Esophagus squamous epithelium (tissue), 4 donors: ENCODE data around the gene RNF157.

Source experiments
- POLR2A ChIP-seq, 4 donors: fragments of 450-650 bp; IDR thresholded peaks; one replicate each; pipeline ENCODE4 v1.6.1; 2017; ENCODE audit warnings: antibody characterized with exemption in 4 of 4, mild to moderate bottlenecking in 4 of 4, moderate library complexity in 3 of 4
- TF ChIP-seq, protein P1 (sequence below), 6 experiments: fragments of 450-650 bp in 4 of 6; fragments of 200-600 bp in 2 of 6; sonication (generic) in 2 of 6; IDR thresholded peaks; one replicate each; pipeline ENCODE4 v1.5.1; 2016 to 2019; ENCODE audit warnings: antibody characterized with exemption in 6 of 6, mild to moderate bottlenecking in 4 of 6, moderate library complexity in 4 of 6

DNA sequence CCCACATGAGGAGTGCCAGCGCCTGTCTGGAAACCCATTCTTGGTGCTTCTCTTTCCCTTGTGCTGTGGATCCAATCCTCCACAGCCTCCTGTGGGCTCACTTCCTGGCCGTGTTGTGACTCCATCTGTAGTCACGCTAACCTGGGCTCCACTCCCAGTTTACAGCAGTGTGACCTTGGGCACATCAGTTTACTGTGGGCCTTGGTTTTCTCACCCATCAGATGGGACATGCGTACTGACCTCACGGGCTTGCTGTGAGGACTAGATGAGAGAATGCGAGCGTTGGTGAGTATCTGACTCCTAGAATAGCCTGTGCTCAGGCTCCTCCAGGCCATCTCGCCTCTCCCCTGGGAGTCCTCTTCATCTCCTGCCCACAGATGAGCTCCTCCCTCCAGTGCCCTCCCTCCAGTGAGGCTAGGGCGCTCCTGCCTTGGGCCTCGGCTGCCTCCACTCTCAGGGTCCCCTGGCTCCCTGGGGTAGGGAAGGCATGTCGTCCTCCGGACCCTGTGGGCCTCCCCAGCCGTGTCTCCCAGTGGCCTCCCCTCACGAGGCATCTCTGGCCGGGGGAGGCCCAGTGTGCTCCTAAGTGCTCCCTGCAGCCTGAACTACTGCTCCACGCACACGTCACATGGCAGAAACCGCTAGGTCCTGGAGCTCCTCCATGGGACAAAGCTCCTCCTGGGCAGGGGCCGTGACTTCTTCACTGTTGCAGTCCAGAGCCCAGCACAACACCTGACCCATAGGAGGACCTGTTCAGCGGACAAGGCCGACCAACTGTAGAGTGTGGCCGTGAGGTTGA lies 94.0 kb downstream of the RNF157 start:
- TF ChIP-seq, protein P1, sequence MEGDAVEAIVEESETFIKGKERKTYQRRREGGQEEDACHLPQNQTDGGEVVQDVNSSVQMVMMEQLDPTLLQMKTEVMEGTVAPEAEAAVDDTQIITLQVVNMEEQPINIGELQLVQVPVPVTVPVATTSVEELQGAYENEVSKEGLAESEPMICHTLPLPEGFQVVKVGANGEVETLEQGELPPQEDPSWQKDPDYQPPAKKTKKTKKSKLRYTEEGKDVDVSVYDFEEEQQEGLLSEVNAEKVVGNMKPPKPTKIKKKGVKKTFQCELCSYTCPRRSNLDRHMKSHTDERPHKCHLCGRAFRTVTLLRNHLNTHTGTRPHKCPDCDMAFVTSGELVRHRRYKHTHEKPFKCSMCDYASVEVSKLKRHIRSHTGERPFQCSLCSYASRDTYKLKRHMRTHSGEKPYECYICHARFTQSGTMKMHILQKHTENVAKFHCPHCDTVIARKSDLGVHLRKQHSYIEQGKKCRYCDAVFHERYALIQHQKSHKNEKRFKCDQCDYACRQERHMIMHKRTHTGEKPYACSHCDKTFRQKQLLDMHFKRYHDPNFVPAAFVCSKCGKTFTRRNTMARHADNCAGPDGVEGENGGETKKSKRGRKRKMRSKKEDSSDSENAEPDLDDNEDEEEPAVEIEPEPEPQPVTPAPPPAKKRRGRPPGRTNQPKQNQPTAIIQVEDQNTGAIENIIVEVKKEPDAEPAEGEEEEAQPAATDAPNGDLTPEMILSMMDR (IDR thresholded peaks at IDR 0.05), result no peak
- no peak for TF ChIP-seq POLR2A (IDR thresholded peaks at IDR 0.05)
